Neural progenitor cell (in vitro differentiated cells): ENCODE data around the gene GALNT8. TPM values are rescaled to one million over a fixed set of nuclear protein-coding genes. Genes with fewer than 3 reads are reported as not detected.

Experiments
- DNase-seq: peaks from one replicate; pipeline ENCODE4 v3.0.0-alpha.2; 2016; ENCODE audit warnings: low spot score
- H2AFZ ChIP-seq: fragments of 200-600 bp; sonication (generic); replicated peaks from 2 replicates; pipeline ENCODE4 v1.6.1; 2016; ENCODE audit warnings: antibody characterized with exemption
- H3F3A ChIP-seq: fragments of 200-600 bp; sonication (generic); 2 replicates; pipeline ENCODE4 v1.6.1; 2016; ENCODE audit warnings: antibody characterized with exemption, low read depth
- H3K27ac ChIP-seq: fragments of 200-600 bp; sonication (generic); 2 replicates; pipeline ENCODE4 v1.5.1; 2016; ENCODE audit warnings: mild to moderate bottlenecking
- H3K27me3 ChIP-seq: fragments of 200-600 bp; sonication (generic); 2 replicates; pipeline ENCODE4 v1.6.1; 2016; ENCODE audit warnings: mild to moderate bottlenecking, moderate library complexity
- H3K36me3 ChIP-seq: fragments of 200-600 bp; sonication (generic); 2 replicates; pipeline ENCODE4 v1.5.1; 2016
- H3K4me1 ChIP-seq: fragments of 200-600 bp; sonication (generic); 2 replicates; pipeline ENCODE4 v1.6.1; 2016; ENCODE audit warnings: mixed run types
- H3K4me2 ChIP-seq: fragments of 200-600 bp; sonication (generic); 2 replicates; pipeline ENCODE4 v1.6.1; 2016
- H3K4me3 ChIP-seq: fragments of 200-600 bp; sonication (generic); 2 replicates; pipeline ENCODE4 v1.5.1; 2016
- H3K79me2 ChIP-seq: fragments of 200-600 bp; sonication (generic); 2 replicates; pipeline ENCODE4 v1.6.1; 2016; ENCODE audit warnings: low read depth
- H3K9ac ChIP-seq: fragments of 200-600 bp; sonication (generic); 2 replicates; pipeline ENCODE4 v1.6.1; 2016
- H3K9me3 ChIP-seq: fragments of 200-600 bp; sonication (generic); 2 replicates; pipeline ENCODE4 v1.5.1; 2016; ENCODE audit warnings: low read depth
- H4K20me1 ChIP-seq: fragments of 200-600 bp; sonication (generic); 2 replicates; pipeline ENCODE4 v1.6.1; 2016; ENCODE audit warnings: low read depth
- H3K27ac Mint-ChIP-seq: 3 replicates; pipeline ENCODE4 v1.8.0; 2021; ENCODE audit warnings: mixed read lengths
- H3K27me3 Mint-ChIP-seq: 2 replicates; pipeline ENCODE4 v1.8.0; 2022; ENCODE audit warnings: low read depth, mild to moderate bottlenecking, inconsistent platforms, moderate library complexity, mixed read lengths; ENCODE audit not compliant: insufficient read depth
- H3K36me3 Mint-ChIP-seq: 3 replicates; pipeline ENCODE4 v1.8.0; 2021; ENCODE audit warnings: mixed read lengths
- H3K4me1 Mint-ChIP-seq: 3 replicates; pipeline ENCODE4 v1.8.0; 2021; ENCODE audit warnings: mixed read lengths
- H3K4me3 Mint-ChIP-seq: 3 replicates; pipeline ENCODE4 v1.8.0; 2021; ENCODE audit warnings: mild to moderate bottlenecking, moderate library complexity, mixed read lengths
- H3K9me3 Mint-ChIP-seq: 3 replicates; pipeline ENCODE4 v1.8.0; 2020; ENCODE audit warnings: mixed read lengths
- CTCF ChIP-seq: fragments of 200-600 bp; sonication (generic); IDR thresholded peaks from 2 replicates; pipeline ENCODE4 v1.5.1; 2017; ENCODE audit warnings: antibody characterized with exemption, mild to moderate bottlenecking
- EZH2 ChIP-seq: fragments of 200-600 bp; sonication (generic); IDR thresholded peaks from 2 replicates; pipeline ENCODE4 v1.6.1; 2017; ENCODE audit warnings: antibody characterized with exemption, mild to moderate bottlenecking, moderate library complexity
- EZH2phosphoT487 ChIP-seq: fragments of 200-600 bp; sonication (generic); IDR thresholded peaks from 2 replicates; pipeline ENCODE4 v1.6.1; 2017; ENCODE audit warnings: antibody characterized with exemption
- total RNA-seq: library from RNA; depleted of rRNA; stranded (reverse); fragments of >200 nt; gene quantifications from 2 replicates; pipeline ENCODE4 v1.2.3, GENCODE V29; 2015; ENCODE audit warnings: low replicate concordance

Gene GALNT8
- total RNA-seq, 1 donor from 2014 or later, result 2.6 TPM

- DNase-seq, result peak; percentile 23
- Mint-ChIP-seq H3K36me3 (no peaks in the 10 kb centered on the region), H3K4me3 (no peak overlapping the region), H3K9me3 (no peaks in the 10 kb centered on the region), H3K27me3 (peaks cover 5% of the 10 kb centered on the region), H3K4me1 (peaks cover 10% of the 10 kb centered on the region), H3K27ac (peak overlapping the region; percentile 79)
- no peaks in the 10 kb centered on the region for H3K27me3 ChIP-seq
- TF ChIP-seq EZH2, result no peak
- no peak for TF ChIP-seq EZH2phosphoT487
- no peak for TF ChIP-seq CTCF
- no peaks in the 10 kb centered on the region for H3K36me3 ChIP-seq
- no peak overlapping the region for H3K9ac ChIP-seq
- no peaks in the 10 kb centered on the region for H3K4me1 ChIP-seq
- H2AFZ ChIP-seq, result no peak overlapping the region
- no peak overlapping the region for H3K4me2 ChIP-seq
- no peaks in the 10 kb centered on the region for H3F3A ChIP-seq
- H3K9me3 ChIP-seq, result no peaks in the 10 kb centered on the region
- no peaks in the 10 kb centered on the region for H4K20me1 ChIP-seq
- H3K27ac ChIP-seq, result no peak overlapping the region
- no peak overlapping the region for H3K4me3 ChIP-seq
- no peaks in the 10 kb centered on the region for H3K79me2 ChIP-seq
Measured at GRCh38 chr12:4779749-4780148, 59.5 kb downstream of the GALNT8 start.

GRCh38 chr12:4780641-4781611, 60.7 kb downstream of the GALNT8 start:
- Mint-ChIP-seq H3K36me3 (no peaks in the 10 kb centered on the region), H3K4me1 (peaks cover 10% of the 10 kb centered on the region), H3K9me3 (no peaks in the 10 kb centered on the region), H3K27me3 (peaks cover 5% of the 10 kb centered on the region), H3K4me3 (no peak overlapping the region), H3K27ac (peak overlapping the region; percentile 62)
- no peak for DNase-seq
- Histone ChIP-seq H3K27ac (no peak overlapping the region), H3K79me2 (no peaks in the 10 kb centered on the region), H3K9ac (no peak overlapping the region), H3K27me3 (no peaks in the 10 kb centered on the region), H3K9me3 (no peaks in the 10 kb centered on the region), H3K4me1 (no peaks in the 10 kb centered on the region), H3K4me2 (no peak overlapping the region), H4K20me1 (no peaks in the 10 kb centered on the region), H3K36me3 (no peaks in the 10 kb centered on the region), H3K4me3 (no peak overlapping the region), H2AFZ (no peak overlapping the region), H3F3A (no peaks in the 10 kb centered on the region)
- TF ChIP-seq CTCF (no peak), EZH2 (no peak), EZH2phosphoT487 (no peak)

- TF ChIP-seq CTCF (no peak), EZH2 (no peak), EZH2phosphoT487 (no peak)
- Mint-ChIP-seq H3K36me3 (no peaks in the 10 kb centered on the region), H3K4me3 (no peak overlapping the region), H3K4me1 (peaks cover 8% of the 10 kb centered on the region), H3K9me3 (no peaks in the 10 kb centered on the region), H3K27me3 (peaks cover 2% of the 10 kb centered on the region), H3K27ac (no peak overlapping the region)
- Histone ChIP-seq H3K36me3 (no peaks in the 10 kb centered on the region), H3F3A (no peaks in the 10 kb centered on the region), H3K4me3 (no peak overlapping the region), H3K9me3 (no peaks in the 10 kb centered on the region), H3K79me2 (no peaks in the 10 kb centered on the region), H2AFZ (no peak overlapping the region), H3K27me3 (no peaks in the 10 kb centered on the region), H3K4me2 (no peak overlapping the region), H3K27ac (no peak overlapping the region), H3K9ac (no peak overlapping the region), H3K4me1 (no peaks in the 10 kb centered on the region), H4K20me1 (no peaks in the 10 kb centered on the region)
- DNase-seq, result no peak
Measured at GRCh38 chr12:4784404-4785054, 64.3 kb downstream of the GALNT8 start.
